ENCODE measurements around the gene VIM. TPM values are rescaled to one million over a fixed set of nuclear protein-coding genes. Genes with fewer than 3 reads are reported as not detected.
A peak's percentile ranks its signal among the peaks of the same experiment; 100 is the strongest.

The VIM gene
- polyA plus RNA-seq, 1 experiment, result 5,431 TPM

DNA sequence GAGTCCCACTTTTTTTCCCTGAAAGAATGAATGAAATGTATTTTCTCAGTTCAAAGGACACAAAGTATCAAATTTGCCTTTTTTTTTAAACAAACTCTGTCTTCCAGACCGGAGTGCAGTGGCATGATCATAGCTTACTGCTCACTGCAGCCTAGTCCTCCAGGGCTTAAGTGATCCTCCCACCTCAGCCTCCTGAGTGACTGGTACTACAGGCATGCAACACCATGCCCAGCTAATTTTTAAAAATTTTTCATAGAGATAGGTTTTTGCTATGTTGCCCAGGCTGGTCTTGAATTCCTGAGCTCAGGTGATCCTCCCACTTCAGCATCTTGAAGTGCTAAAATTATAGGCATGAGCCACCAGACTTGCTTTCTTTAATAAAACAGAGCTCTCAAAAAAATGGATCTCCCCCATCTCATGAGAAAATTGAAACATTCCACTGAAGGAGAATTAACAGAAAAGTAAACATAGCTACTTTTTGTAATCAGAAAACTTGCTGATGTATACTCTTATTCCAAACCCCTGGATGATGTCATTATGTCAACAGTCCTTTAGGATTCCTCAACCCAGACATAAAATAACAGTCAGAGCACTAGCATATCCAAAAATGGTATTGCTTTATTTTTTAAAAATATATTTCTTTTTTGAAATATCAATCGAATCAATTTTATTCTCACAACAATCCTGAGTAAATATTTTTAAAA is 14.2 kb upstream of the VIM start:
- Histone ChIP-seq H3K27me3 (ENCODE audit: control insufficient read depth, insufficient read depth, low read length) (no peaks in the 10 kb centered on the region), H3K36me3 (ENCODE audit: control insufficient read depth, insufficient read depth, low read length) (no peaks in the 10 kb centered on the region), H3K4me3 (ENCODE audit: low read depth, low read length) (no peak overlapping the region)
- TF ChIP-seq CTCF (IDR thresholded peaks at IDR 0.05; ENCODE audit: insufficient read depth, low read depth, low read length), result no peak
- POLR2A ChIA-PET, result interaction anchor here (1.0 kb wide), 2 partner anchors 15 to 17 kb away, joined by 4 to 5 read pairs; no protein-coding TSS in a partner anchor
- CTCF ChIA-PET, result interaction anchor here (0.7 to 1.3 kb wide), 4 partner anchors 16 to 386 kb away, joined by 3 to 4 read pairs (median 3); no protein-coding TSS in a partner anchor
- DNase-seq (ENCODE audit: low read depth), result no peak

- no peak for TF ChIP-seq CTCF (IDR thresholded peaks at IDR 0.05; ENCODE audit: insufficient read depth, low read depth, low read length)
- no peak for DNase-seq (ENCODE audit: low read depth)
- H3K4me3 ChIP-seq (ENCODE audit: low read depth, low read length), result peak overlapping the region; percentile 16
- POLR2A ChIA-PET, result interaction anchor here (1.0 kb wide), 2 partner anchors 14 to 16 kb away, joined by 4 to 5 read pairs; no protein-coding TSS in a partner anchor
- no peaks in the 10 kb centered on the region for H3K27me3 ChIP-seq (ENCODE audit: control insufficient read depth, insufficient read depth, low read length)
- no peaks in the 10 kb centered on the region for H3K36me3 ChIP-seq (ENCODE audit: control insufficient read depth, insufficient read depth, low read length)
- CTCF ChIA-PET, result no interaction called here
These were observed 13.5 kb upstream of the VIM start for GRCh38 chr10:17214526-17214925.

GRCh38 chr10:17214971-17215781 is 12.9 kb upstream of the VIM start:
- Histone ChIP-seq H3K36me3 (ENCODE audit: control insufficient read depth, insufficient read depth, low read length) (no peaks in the 10 kb centered on the region), H3K4me3 (ENCODE audit: low read depth, low read length) (peak overlapping the region; percentile 16), H3K27me3 (ENCODE audit: control insufficient read depth, insufficient read depth, low read length) (no peaks in the 10 kb centered on the region)
- TF ChIP-seq CTCF (IDR thresholded peaks at IDR 0.05; ENCODE audit: insufficient read depth, low read depth, low read length), result no peak
- peak; percentile 90 for DNase-seq (ENCODE audit: low read depth)
- CTCF ChIA-PET, result interaction anchor here (0.5 kb wide), 1 partner anchor 92 kb away, joined by 3 read pairs; no protein-coding TSS in a partner anchor
- POLR2A ChIA-PET, result interaction anchor here (0.6 to 0.8 kb wide), 3 partner anchors 14 to 33 kb away, joined by 3 to 4 read pairs (median 4); no protein-coding TSS in a partner anchor

DNA sequence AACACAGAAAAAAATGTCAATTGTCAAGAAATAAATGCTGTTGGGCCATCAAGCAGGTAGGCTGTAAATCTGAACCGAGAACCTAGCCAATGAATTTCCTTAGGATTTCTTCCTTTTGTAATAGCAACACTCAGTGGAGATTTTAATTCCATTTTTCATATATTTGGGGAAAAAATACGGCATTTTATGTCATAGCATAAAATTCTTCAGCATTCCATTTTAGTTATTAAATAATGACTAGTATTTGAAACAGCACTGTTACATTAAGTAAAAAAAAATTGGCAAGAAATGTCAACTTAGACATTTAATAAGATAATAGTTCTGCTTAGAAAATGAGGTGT is 12.3 kb upstream of the VIM start:
- H3K36me3 ChIP-seq (ENCODE audit: control insufficient read depth, insufficient read depth, low read length), result no peaks in the 10 kb centered on the region
- TF ChIP-seq CTCF (IDR thresholded peaks at IDR 0.05; ENCODE audit: insufficient read depth, low read depth, low read length), result no peak
- no peaks in the 10 kb centered on the region for H3K27me3 ChIP-seq (ENCODE audit: control insufficient read depth, insufficient read depth, low read length)
- DNase-seq (ENCODE audit: low read depth), result no peak
- ChIA-PET POLR2A (interaction anchor here (0.6 to 0.8 kb wide), 3 partner anchors 14 to 33 kb away, joined by 3 to 4 read pairs (median 4); no protein-coding TSS in a partner anchor), CTCF (no interaction called here)
- no peak overlapping the region for H3K4me3 ChIP-seq (ENCODE audit: low read depth, low read length)
